T-helper 2 cell treated with Interferon-gamma antibody and Interleukin-4, amounts not matched to agents 5 μg/mL and 100 μg/mL, for 36 hours (primary cell): ENCODE data around the gene CLEC1A.

ENCODE experiments used
- DNase-seq: peaks from one replicate; pipeline ENCODE4 v3.0.0; 2021; ENCODE audit warnings: low spot score
- H3K27ac Mint-ChIP-seq: one replicate; pipeline ENCODE4 v1.8.0; 2021; ENCODE audit warnings: mild to moderate bottlenecking, mixed read lengths
- H3K27me3 Mint-ChIP-seq: one replicate; pipeline ENCODE4 v1.8.0; 2021; ENCODE audit warnings: low read depth, mixed read lengths
- H3K36me3 Mint-ChIP-seq: one replicate; pipeline ENCODE4 v1.8.0; 2021; ENCODE audit warnings: low read depth, mixed read lengths
- H3K4me1 Mint-ChIP-seq: one replicate; pipeline ENCODE4 v1.8.0; 2021; ENCODE audit warnings: low read depth, mixed read lengths
- H3K4me3 Mint-ChIP-seq: one replicate; pipeline ENCODE4 v1.8.0; 2022; ENCODE audit warnings: mild to moderate bottlenecking, moderate library complexity, mixed read lengths
- H3K9me3 Mint-ChIP-seq: one replicate; pipeline ENCODE4 v1.8.0; 2021; ENCODE audit warnings: mixed read lengths

The CLEC1A gene

GRCh38 chr12:10115890-10116289 is 17.1 kb upstream of the CLEC1A start:
- no peak overlapping the region for H3K27ac Mint-ChIP-seq
- H3K9me3 Mint-ChIP-seq: no peaks in the 10 kb centered on the region

GRCh38 chr12:10115311-10115710 is 16.5 kb upstream of the CLEC1A start:
- Mint-ChIP-seq H3K27me3 (peaks cover 7% of the 10 kb centered on the region), H3K27ac (no peak overlapping the region), H3K4me3 (no peak overlapping the region), H3K9me3 (no peaks in the 10 kb centered on the region), H3K36me3 (no peaks in the 10 kb centered on the region), H3K4me1 (no peaks in the 10 kb centered on the region)
- DNase-seq: no peak

More at GRCh38 chr12:10115890-10116289, 17.1 kb upstream of the CLEC1A start:
- Mint-ChIP-seq H3K36me3 (no peaks in the 10 kb centered on the region), H3K4me1 (no peaks in the 10 kb centered on the region), H3K27me3 (peaks cover 7% of the 10 kb centered on the region), H3K4me3 (no peak overlapping the region)
- DNase-seq: no peak

- no peaks in the 10 kb centered on the region for H3K4me1 Mint-ChIP-seq
- no peaks in the 10 kb centered on the region for H3K9me3 Mint-ChIP-seq
- H3K27me3 Mint-ChIP-seq: peaks cover 8% of the 10 kb centered on the region
- H3K36me3 Mint-ChIP-seq: no peaks in the 10 kb centered on the region
- H3K4me3 Mint-ChIP-seq: no peak overlapping the region
- DNase-seq: no peak
- H3K27ac Mint-ChIP-seq: no peak overlapping the region
Measured at GRCh38 chr12:10113920-10114319, 15.1 kb upstream of the CLEC1A start.

- Mint-ChIP-seq H3K27ac (no peak overlapping the region), H3K4me3 (no peak overlapping the region)
Measured at GRCh38 chr12:10113075-10113474, 14.3 kb upstream of the CLEC1A start.

GRCh38 chr12:10111451-10111850 is 12.7 kb upstream of the CLEC1A start:
- H3K36me3 Mint-ChIP-seq: no peaks in the 10 kb centered on the region
- H3K4me3 Mint-ChIP-seq: no peak overlapping the region
- H3K27ac Mint-ChIP-seq: peak overlapping the region; percentile 58
- no peak for DNase-seq
- no peaks in the 10 kb centered on the region for H3K4me1 Mint-ChIP-seq
- H3K27me3 Mint-ChIP-seq: peaks cover 10% of the 10 kb centered on the region
- no peaks in the 10 kb centered on the region for H3K9me3 Mint-ChIP-seq

More at GRCh38 chr12:10113075-10113474, 14.3 kb upstream of the CLEC1A start:
- no peaks in the 10 kb centered on the region for H3K9me3 Mint-ChIP-seq
- peaks cover 7% of the 10 kb centered on the region for H3K27me3 Mint-ChIP-seq
- no peaks in the 10 kb centered on the region for H3K4me1 Mint-ChIP-seq
- no peak for DNase-seq
- no peaks in the 10 kb centered on the region for H3K36me3 Mint-ChIP-seq

- no peak overlapping the region for H3K27ac Mint-ChIP-seq
- no peak overlapping the region for H3K4me3 Mint-ChIP-seq
- no peaks in the 10 kb centered on the region for H3K4me1 Mint-ChIP-seq
- H3K36me3 Mint-ChIP-seq: no peaks in the 10 kb centered on the region
- DNase-seq: no peak
- peaks cover 16% of the 10 kb centered on the region for H3K27me3 Mint-ChIP-seq
- no peaks in the 10 kb centered on the region for H3K9me3 Mint-ChIP-seq
Measured at GRCh38 chr12:10110256-10110844, 11.6 kb upstream of the CLEC1A start.

GRCh38 chr12:10102322-10102721 is 3.5 kb upstream of the CLEC1A start:
- Mint-ChIP-seq H3K9me3 (no peaks in the 10 kb centered on the region), H3K27ac (no peak overlapping the region), H3K4me1 (no peaks in the 10 kb centered on the region), H3K36me3 (no peaks in the 10 kb centered on the region), H3K4me3 (no peak overlapping the region), H3K27me3 (peaks cover 11% of the 10 kb centered on the region)
- DNase-seq: no peak

GRCh38 chr12:10101648-10102220 is 2.9 kb upstream of the CLEC1A start:
- Mint-ChIP-seq H3K27me3 (peaks cover 9% of the 10 kb centered on the region), H3K9me3 (no peaks in the 10 kb centered on the region), H3K36me3 (no peaks in the 10 kb centered on the region), H3K4me3 (no peak overlapping the region), H3K4me1 (no peaks in the 10 kb centered on the region), H3K27ac (no peak overlapping the region)
- no peak for DNase-seq

GRCh38 chr12:10101042-10101579 is 2.3 kb upstream of the CLEC1A start:
- Mint-ChIP-seq H3K36me3 (no peaks in the 10 kb centered on the region), H3K27me3 (peaks cover 8% of the 10 kb centered on the region)

GRCh38 chr12:10097521-10097920 is 1.3 kb downstream of the CLEC1A start:
- Mint-ChIP-seq H3K9me3 (no peaks in the 10 kb centered on the region), H3K27ac (no peak overlapping the region), H3K4me1 (no peaks in the 10 kb centered on the region), H3K36me3 (no peaks in the 10 kb centered on the region), H3K27me3 (peaks cover 3% of the 10 kb centered on the region), H3K4me3 (no peak overlapping the region)
- no peak for DNase-seq

More at GRCh38 chr12:10101042-10101579, 2.3 kb upstream of the CLEC1A start:
- no peak for DNase-seq
- H3K4me3 Mint-ChIP-seq: no peak overlapping the region
- H3K4me1 Mint-ChIP-seq: no peaks in the 10 kb centered on the region
- H3K27ac Mint-ChIP-seq: no peak overlapping the region
- H3K9me3 Mint-ChIP-seq: no peaks in the 10 kb centered on the region

- Mint-ChIP-seq H3K9me3 (no peaks in the 10 kb centered on the region), H3K4me1 (no peaks in the 10 kb centered on the region), H3K4me3 (no peak overlapping the region), H3K27me3 (peaks cover 3% of the 10 kb centered on the region), H3K27ac (no peak overlapping the region), H3K36me3 (no peaks in the 10 kb centered on the region)
- DNase-seq: no peak
Measured at GRCh38 chr12:10095971-10096370, 2.8 kb downstream of the CLEC1A start.

- Mint-ChIP-seq H3K36me3 (no peaks in the 10 kb centered on the region), H3K9me3 (no peaks in the 10 kb centered on the region), H3K4me3 (no peak overlapping the region), H3K27me3 (peaks cover 11% of the 10 kb centered on the region), H3K4me1 (peaks cover 3% of the 10 kb centered on the region), H3K27ac (no peak overlapping the region)
- no peak for DNase-seq
Measured at GRCh38 chr12:10094646-10095395, 4.0 kb downstream of the CLEC1A start.

GRCh38 chr12:10088955-10089900 is 9.6 kb downstream of the CLEC1A start:
- H3K36me3 Mint-ChIP-seq: no peaks in the 10 kb centered on the region
- H3K9me3 Mint-ChIP-seq: no peaks in the 10 kb centered on the region
- peaks cover 3% of the 10 kb centered on the region for H3K4me1 Mint-ChIP-seq
- no peak overlapping the region for H3K4me3 Mint-ChIP-seq
- DNase-seq: no peak
- H3K27ac Mint-ChIP-seq: no peak overlapping the region
- H3K27me3 Mint-ChIP-seq: peaks cover 21% of the 10 kb centered on the region
